ENCODE data around the gene EVI2B.

- TF ChIP-seq CTCF (IDR thresholded peaks at IDR 0.05) (no peak), POLR2A (IDR thresholded peaks at IDR 0.05) (no peak)
Measured at GRCh38 chr17:31327534-31328159, 13.8 kb upstream of the EVI2B start.

Data from vagina (tissue), 2 donors.